Skeletal muscle tissue (tissue), 4 donors: Measurements from ENCODE around the gene NRXN2. TPM values are rescaled to one million over a fixed set of nuclear protein-coding genes. Genes with fewer than 3 reads are reported as not detected.

ENCODE experiments used
- H3K27ac ChIP-seq: one replicate; pipeline ENCODE4 v1.7.0; 2013; ENCODE audit warnings: mild to moderate bottlenecking, low read depth, low read length, inconsistent platforms
- H3K27me3 ChIP-seq, 3 donors: one replicate each; pipeline ENCODE4 v1.7.0; 2013; ENCODE audit warnings: low read length in 3 of 3; ENCODE audit not compliant: control insufficient read depth in 3 of 3, insufficient read depth in 3 of 3
- H3K36me3 ChIP-seq, 3 donors: one replicate each; pipeline ENCODE4 v1.7.0; 2013; ENCODE audit warnings: low read length in 3 of 3; ENCODE audit not compliant: control insufficient read depth in 3 of 3, insufficient read depth in 3 of 3
- H3K4me1 ChIP-seq, 3 donors: one replicate each; pipeline ENCODE4 v1.7.0; 2013; ENCODE audit warnings: low read length in 3 of 3, mild to moderate bottlenecking in 3 of 3; ENCODE audit not compliant: control insufficient read depth in 3 of 3, insufficient read depth in 3 of 3
- H3K4me3 ChIP-seq, 3 donors: one replicate each; pipeline ENCODE4 v1.7.0; 2013; ENCODE audit warnings: low read length in 3 of 3
- H3K9ac ChIP-seq, 3 donors: one replicate each; pipeline ENCODE4 v1.7.0; 2013; ENCODE audit warnings: low read length in 3 of 3, mild to moderate bottlenecking in 3 of 3, moderate library complexity in 2 of 3, low read depth in 1 of 3
- H3K9me3 ChIP-seq, 3 donors: one replicate each; pipeline ENCODE4 v1.7.0; 2013; ENCODE audit warnings: low read length in 3 of 3; ENCODE audit not compliant: control insufficient read depth in 3 of 3
- total RNA-seq: library from RNA; depleted of rRNA; stranded (reverse); fragments of >200 nt; gene quantifications from one replicate; pipeline ENCODE4 v1.2.3, GENCODE V29; 2014
- donor health status: Osteomylitis.

Gene NRXN2
- total RNA-seq, 1 donor from 2014 or later: 9.4 TPM

DNA sequence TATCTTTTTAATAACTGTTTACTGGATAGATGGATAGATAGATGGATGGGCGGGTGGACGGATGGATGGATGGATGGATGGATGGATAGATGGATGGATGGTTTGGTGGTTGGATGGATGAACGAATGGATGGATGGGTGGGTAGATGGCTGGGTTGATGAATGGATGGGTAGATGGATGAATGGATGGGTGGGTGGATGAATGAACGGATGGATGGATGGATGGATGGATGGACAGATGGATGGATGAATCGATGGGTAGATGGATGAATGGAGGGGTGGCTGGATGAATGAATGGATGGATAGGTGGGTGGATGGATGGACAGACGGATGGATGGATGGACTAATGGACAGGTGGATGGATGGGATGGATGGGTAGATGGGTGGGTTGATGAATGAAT is 145.8 kb downstream of the NRXN2 start:
- Histone ChIP-seq H3K9me3 (no peaks in the 10 kb centered on the region), H3K4me1 (no peaks in the 10 kb centered on the region), H3K27ac (no peak overlapping the region), H3K4me3 (no peak overlapping the region), H3K27me3 (peaks cover 0 to 6% (median 0%) of the 10 kb centered on the region in 3 donors), H3K9ac (no peak overlapping the region), H3K36me3 (no peaks in the 10 kb centered on the region)

- no peak overlapping the region for H3K9ac ChIP-seq
- H3K4me1 ChIP-seq: no peaks in the 10 kb centered on the region
- H3K9me3 ChIP-seq: no peaks in the 10 kb centered on the region
- peaks cover 0 to 5% (median 0%) of the 10 kb centered on the region in 3 donors for H3K27me3 ChIP-seq
- H3K4me3 ChIP-seq: no peak overlapping the region
- no peak overlapping the region for H3K27ac ChIP-seq
- no peaks in the 10 kb centered on the region for H3K36me3 ChIP-seq
Measured at GRCh38 chr11:64572143-64572542, 150.9 kb downstream of the NRXN2 start.

GRCh38 chr11:64571410-64572091 is 151.4 kb downstream of the NRXN2 start:
- Histone ChIP-seq H3K9me3 (no peaks in the 10 kb centered on the region), H3K4me3 (no peak overlapping the region), H3K27me3 (peaks cover 0 to 5% (median 0%) of the 10 kb centered on the region in 3 donors), H3K9ac (no peak overlapping the region), H3K36me3 (no peaks in the 10 kb centered on the region), H3K27ac (no peak overlapping the region), H3K4me1 (peaks cover 0 to 3% (median 0%) of the 10 kb centered on the region in 3 donors)

DNA sequence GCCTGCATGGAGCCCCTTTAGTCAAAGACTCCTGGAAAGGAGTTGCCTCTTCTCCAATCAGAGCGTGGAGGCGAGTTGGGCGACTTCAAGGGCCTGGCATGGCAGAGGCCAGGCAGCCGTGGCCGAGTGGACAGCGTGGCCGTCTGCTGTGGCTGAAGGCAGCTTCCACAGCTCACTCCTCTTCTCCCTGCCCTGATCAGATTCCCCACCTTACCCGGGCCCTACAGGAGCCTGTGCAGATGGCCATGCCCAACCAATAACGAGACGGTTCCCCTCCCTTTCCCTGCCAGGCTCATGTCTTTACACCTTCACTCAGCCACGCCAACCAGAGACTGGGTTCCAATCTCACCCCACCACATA is 152.0 kb downstream of the NRXN2 start:
- Histone ChIP-seq H3K27ac (no peak overlapping the region), H3K4me3 (no peak overlapping the region), H3K27me3 (peaks cover 0 to 5% (median 0%) of the 10 kb centered on the region in 3 donors), H3K9ac (no peak overlapping the region), H3K9me3 (no peaks in the 10 kb centered on the region), H3K4me1 (peaks cover 0 to 3% (median 0%) of the 10 kb centered on the region in 3 donors), H3K36me3 (no peaks in the 10 kb centered on the region)

DNA sequence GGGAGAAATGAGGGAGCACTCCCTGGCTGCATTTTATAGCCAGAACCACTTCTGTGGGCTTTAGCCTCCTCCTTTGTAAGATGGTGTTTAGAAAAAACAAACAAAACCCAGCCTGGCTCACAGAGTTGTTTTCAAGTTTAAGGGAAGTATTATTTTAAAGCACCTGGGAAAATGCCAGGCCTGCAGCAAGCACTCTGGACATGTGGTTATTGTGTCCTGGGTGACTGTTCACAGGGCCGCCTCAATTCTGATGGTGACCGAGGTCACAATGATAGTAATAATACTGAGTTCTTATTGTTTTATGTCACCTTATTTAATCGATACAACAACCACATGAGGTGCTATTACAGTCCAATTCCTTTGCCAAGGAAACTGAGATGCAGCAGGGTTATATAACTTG is 152.7 kb downstream of the NRXN2 start:
- Histone ChIP-seq H3K27ac (no peak overlapping the region), H3K36me3 (no peaks in the 10 kb centered on the region), H3K27me3 (peaks cover 0 to 5% (median 0%) of the 10 kb centered on the region in 3 donors), H3K4me1 (peaks cover 0 to 3% (median 0%) of the 10 kb centered on the region in 3 donors), H3K9ac (no peak overlapping the region), H3K4me3 (no peak overlapping the region), H3K9me3 (no peaks in the 10 kb centered on the region)

DNA sequence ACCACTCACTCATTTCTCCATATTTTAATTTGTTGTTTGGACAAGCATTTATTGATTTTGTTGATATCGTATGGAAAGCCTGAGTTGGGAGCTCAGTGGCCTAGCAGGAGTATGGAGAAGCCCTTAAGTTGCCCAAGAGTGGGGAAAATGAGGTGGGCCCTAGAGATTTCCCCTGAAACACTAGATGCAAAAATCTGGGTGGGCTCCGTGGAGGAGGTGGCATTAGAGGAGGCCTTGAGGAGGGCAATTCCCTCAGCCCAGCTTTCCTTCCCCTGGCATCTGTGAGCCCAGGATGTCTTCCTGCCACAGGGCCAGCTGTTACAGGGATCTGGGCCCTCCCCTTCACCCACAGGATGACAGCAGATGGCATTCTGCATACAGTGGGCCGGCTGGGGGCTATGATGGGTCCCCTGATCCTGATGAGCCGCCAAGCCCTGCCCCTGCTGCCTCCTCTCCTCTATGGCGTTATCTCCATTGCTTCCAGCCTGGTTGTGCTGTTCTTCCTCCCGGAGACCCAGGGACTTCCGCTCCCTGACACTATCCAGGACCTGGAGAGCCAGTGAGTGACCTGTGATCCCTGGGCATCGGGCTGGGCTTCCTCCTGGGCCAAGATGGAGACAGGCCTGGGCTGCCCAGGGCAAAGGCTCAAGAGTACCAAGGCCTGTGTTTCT is 153.6 kb downstream of the NRXN2 start:
- no peaks in the 10 kb centered on the region for H3K9me3 ChIP-seq

DNA sequence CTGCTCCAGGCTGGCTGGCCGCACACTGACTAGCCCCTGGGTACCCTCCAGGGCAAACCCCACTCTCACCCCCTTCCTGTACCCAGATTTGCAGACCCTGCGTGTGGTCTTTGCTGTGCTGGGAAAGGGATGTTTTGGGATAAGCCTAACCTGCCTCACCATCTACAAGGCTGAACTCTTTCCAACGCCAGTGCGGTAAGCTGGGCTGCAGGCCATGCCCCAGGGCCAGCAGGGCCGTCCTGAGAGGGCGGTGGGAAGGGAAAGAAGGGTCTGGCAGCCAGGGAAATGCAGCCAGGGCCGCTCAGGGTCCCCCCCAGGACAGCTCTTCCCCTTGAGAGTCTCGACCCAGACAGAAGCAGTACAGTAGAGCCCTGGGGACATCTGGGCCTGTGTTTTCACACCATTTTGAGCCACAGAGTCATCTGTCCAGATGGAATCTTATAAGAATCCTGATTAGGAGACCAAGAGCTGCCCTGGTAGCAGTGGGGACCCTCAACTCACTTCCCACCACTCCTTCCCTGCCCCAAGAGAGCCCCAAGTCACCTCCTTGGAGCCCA is 154.3 kb downstream of the NRXN2 start:
- H3K9ac ChIP-seq: no peak overlapping the region
- no peak overlapping the region for H3K27ac ChIP-seq
- no peak overlapping the region for H3K4me3 ChIP-seq
- H3K4me1 ChIP-seq: peaks cover 0 to 3% (median 0%) of the 10 kb centered on the region in 3 donors
- H3K9me3 ChIP-seq: no peaks in the 10 kb centered on the region
- H3K36me3 ChIP-seq: no peaks in the 10 kb centered on the region
- H3K27me3 ChIP-seq: peaks cover 0 to 5% (median 0%) of the 10 kb centered on the region in 3 donors

More for the DNA sequence above, 153.6 kb downstream of the NRXN2 start:
- Histone ChIP-seq H3K27me3 (peaks cover 0 to 5% (median 0%) of the 10 kb centered on the region in 3 donors), H3K9ac (no peak overlapping the region), H3K4me1 (peaks cover 0 to 3% (median 0%) of the 10 kb centered on the region in 3 donors), H3K4me3 (no peak overlapping the region), H3K36me3 (no peaks in the 10 kb centered on the region), H3K27ac (no peak overlapping the region)

GRCh38 chr11:64568041-64568571 is 154.9 kb downstream of the NRXN2 start:
- Histone ChIP-seq H3K27ac (no peak overlapping the region), H3K9me3 (no peaks in the 10 kb centered on the region), H3K4me3 (no peak overlapping the region), H3K36me3 (no peaks in the 10 kb centered on the region), H3K27me3 (peaks cover 0 to 5% (median 0%) of the 10 kb centered on the region in 3 donors), H3K4me1 (peaks cover 0 to 3% (median 0%) of the 10 kb centered on the region in 3 donors), H3K9ac (no peak overlapping the region)

GRCh38 chr11:64566915-64567891 is 155.8 kb downstream of the NRXN2 start:
- peaks cover 0 to 3% (median 0%) of the 10 kb centered on the region in 3 donors for H3K4me1 ChIP-seq
- no peak overlapping the region for H3K4me3 ChIP-seq
- H3K27me3 ChIP-seq: peaks cover 0 to 1% (median 0%) of the 10 kb centered on the region in 3 donors
- no peak overlapping the region for H3K9ac ChIP-seq
- no peaks in the 10 kb centered on the region for H3K9me3 ChIP-seq
- H3K36me3 ChIP-seq: no peaks in the 10 kb centered on the region
- H3K27ac ChIP-seq: no peak overlapping the region
